Trophoblast cell (in vitro differentiated cells and primary cell): Measurements from ENCODE around the gene CROCC2.
"Not testable (repeated sequence)": the region's sequence is repeated elsewhere in the genome, so short reads cannot be mapped to it uniquely, and the experiment has no call there.

Experiments used
- DNase-seq, 2 donors: peaks; one replicate each; pipeline ENCODE4 v3.0.0-alpha.2; 2016
- H2AFZ ChIP-seq: 2 replicates; pipeline ENCODE4 v1.6.1; 2013; ENCODE audit warnings: low read length, moderate library complexity, mild to moderate bottlenecking; ENCODE audit not compliant: insufficient read depth, poor library complexity
- H2AK5ac ChIP-seq: 2 replicates; pipeline ENCODE4 v1.6.1; 2013; ENCODE audit warnings: mild to moderate bottlenecking, low read length
- H2BK120ac ChIP-seq: 2 replicates; pipeline ENCODE4 v1.6.1; 2013; ENCODE audit warnings: low read length, mild to moderate bottlenecking, moderate library complexity; ENCODE audit not compliant: insufficient read depth, poor library complexity
- H2BK12ac ChIP-seq: 2 replicates; pipeline ENCODE4 v1.6.1; 2013; ENCODE audit warnings: mild to moderate bottlenecking, low read length, moderate library complexity
- H2BK5ac ChIP-seq: 2 replicates; pipeline ENCODE4 v1.6.1; 2013; ENCODE audit warnings: low read length, low read depth, moderate library complexity, mild to moderate bottlenecking; ENCODE audit not compliant: poor library complexity
- H3K14ac ChIP-seq: 2 replicates; pipeline ENCODE4 v1.6.1; 2013; ENCODE audit warnings: mild to moderate bottlenecking, low read length
- H3K18ac ChIP-seq: 2 replicates; pipeline ENCODE4 v1.6.1; 2013; ENCODE audit warnings: mild to moderate bottlenecking, low read length
- H3K23ac ChIP-seq: 2 replicates; pipeline ENCODE4 v1.6.1; 2013; ENCODE audit warnings: low read length
- H3K27ac ChIP-seq: 2 replicates; pipeline ENCODE4 v1.5.1; 2013; ENCODE audit warnings: low read depth, mild to moderate bottlenecking, inconsistent platforms, low read length, moderate library complexity
- H3K27me3 ChIP-seq: 2 replicates; pipeline ENCODE4 v1.6.1; 2013; ENCODE audit warnings: inconsistent platforms, mild to moderate bottlenecking, low read length, moderate library complexity; ENCODE audit not compliant: insufficient read depth
- H3K36me3 ChIP-seq, 2 experiments: 1 replicate in 1 of 2; 2 replicates in 1 of 2; pipeline ENCODE4 v1.6.1; 2013; ENCODE audit warnings: low read length in 2 of 2, mild to moderate bottlenecking in 2 of 2, moderate library complexity in 1 of 2; ENCODE audit not compliant: insufficient read depth in 2 of 2, control insufficient read depth in 1 of 2
- H3K4ac ChIP-seq: 2 replicates; pipeline ENCODE4 v1.6.1; 2013; ENCODE audit warnings: low read depth, mild to moderate bottlenecking, low read length, moderate library complexity
- H3K4me1 ChIP-seq, 2 experiments: 1 replicate in 1 of 2; 2 replicates in 1 of 2; pipeline ENCODE4 v1.6.1; 2013; ENCODE audit warnings: low read length in 2 of 2, mild to moderate bottlenecking in 2 of 2, moderate library complexity in 1 of 2; ENCODE audit not compliant: insufficient read depth in 2 of 2, control insufficient read depth in 1 of 2
- H3K4me2 ChIP-seq: 2 replicates; pipeline ENCODE4 v1.6.1; 2013; ENCODE audit warnings: inconsistent platforms, mild to moderate bottlenecking, low read length, moderate library complexity
- H3K4me3 ChIP-seq: 2 replicates; pipeline ENCODE4 v1.5.1; 2013; ENCODE audit warnings: mild to moderate bottlenecking, low read depth, low read length, inconsistent platforms
- H3K79me1 ChIP-seq: one replicate; pipeline ENCODE4 v1.6.1; 2013; ENCODE audit warnings: low read length
- H3K79me2 ChIP-seq: 2 replicates; pipeline ENCODE4 v1.6.1; 2013; ENCODE audit warnings: low read length, mild to moderate bottlenecking; ENCODE audit not compliant: control insufficient read depth, insufficient read depth, poor library complexity
- H3K9ac ChIP-seq: 2 replicates; pipeline ENCODE4 v1.6.1; 2013; ENCODE audit warnings: mild to moderate bottlenecking, low read length
- H3K9me3 ChIP-seq: 2 replicates; pipeline ENCODE4 v1.6.1; 2013; ENCODE audit warnings: low read depth, mild to moderate bottlenecking, control low read depth, inconsistent platforms, low read length; ENCODE audit not compliant: insufficient read depth
- H4K12ac ChIP-seq: 2 replicates; pipeline ENCODE4 v1.6.1; 2013; ENCODE audit warnings: low read depth, mild to moderate bottlenecking, low read length, moderate library complexity
- H4K8ac ChIP-seq: 2 replicates; pipeline ENCODE4 v1.6.1; 2013; ENCODE audit warnings: low read depth, mild to moderate bottlenecking, low read length, moderate library complexity
- H4K91ac ChIP-seq: one replicate; pipeline ENCODE4 v1.6.1; 2013; ENCODE audit warnings: low read depth, mild to moderate bottlenecking, low read length, moderate library complexity
- WGBS: extraction: QIAGEN DNeasy Blood & Tissue Kit; methylation state at CpG from one replicate; pipeline ENCODE4 v1.1.7; 2013; ENCODE audit warnings: missing lambda C conversion rate; ENCODE audit not compliant: insufficient read length, insufficient coverage; ENCODE audit errors: extremely low coverage; 5-methylcytosine and 5-hydroxymethylcytosine counted together

CROCC2 gene

DNA sequence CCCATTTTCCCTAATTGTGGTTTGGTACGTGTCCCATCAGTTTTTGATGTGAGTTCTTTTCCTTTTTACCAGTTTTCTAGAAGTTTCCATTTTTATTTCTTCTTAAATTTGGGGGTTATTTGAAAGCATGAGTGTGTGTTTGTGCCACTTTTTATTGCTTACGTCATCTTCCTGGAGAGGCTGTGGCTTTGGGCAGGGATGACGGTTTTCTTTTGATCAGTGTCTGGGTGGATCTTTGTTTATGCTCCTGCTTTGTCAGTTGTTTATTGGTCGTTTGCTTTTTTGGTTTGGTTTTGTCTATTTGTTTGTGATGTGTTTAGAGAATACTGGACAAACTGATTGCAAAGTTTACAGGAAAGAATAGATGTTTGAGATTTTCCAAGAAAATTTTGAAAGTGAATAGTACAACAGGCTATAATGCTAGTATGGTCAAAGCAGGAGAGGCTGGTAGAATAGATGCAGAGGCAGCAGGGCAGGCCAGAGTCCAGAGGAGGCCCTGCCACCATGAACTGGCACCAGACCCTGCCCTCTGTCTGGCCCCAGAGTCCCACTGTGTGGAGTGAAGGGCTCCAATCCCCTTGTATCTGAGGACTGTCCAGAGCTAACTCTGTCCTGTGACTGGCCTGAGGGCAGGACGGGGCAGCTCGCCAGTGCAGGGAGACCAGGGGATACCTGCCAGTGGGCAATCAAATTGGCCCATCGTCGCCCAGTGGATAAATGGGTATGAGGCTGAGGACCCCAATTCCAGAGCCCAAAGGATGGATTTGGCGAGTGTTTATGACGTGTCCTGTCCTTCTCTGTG lies 68.8 kb downstream of the CROCC2 start:
- Histone ChIP-seq H3K9ac (no peak overlapping the region), H4K8ac (no peak overlapping the region), H3K9me3 (peaks cover 2% of the 10 kb centered on the region), H2AFZ (no peak overlapping the region), H3K23ac (no peak overlapping the region), H2BK120ac (no peak overlapping the region), H3K18ac (no peak overlapping the region), H3K79me1 (no peaks in the 10 kb centered on the region), H3K4me1 (no peaks in the 10 kb centered on the region), H4K91ac (no peak overlapping the region), H4K12ac (no peak overlapping the region), H3K27me3 (no peaks in the 10 kb centered on the region), H3K14ac (no peak overlapping the region), H3K4ac (no peak overlapping the region), H2AK5ac (no peak overlapping the region), H2BK5ac (no peak overlapping the region), H3K4me3 (no peak overlapping the region), H3K79me2 (no peaks in the 10 kb centered on the region), H3K36me3 (no peaks in the 10 kb centered on the region), H3K4me2 (no peak overlapping the region), H2BK12ac (no peak overlapping the region), H3K27ac (no peak overlapping the region)
- no CpG with 5 or more reads among the region's 10 CpGs for WGBS
- no peak for DNase-seq

DNA sequence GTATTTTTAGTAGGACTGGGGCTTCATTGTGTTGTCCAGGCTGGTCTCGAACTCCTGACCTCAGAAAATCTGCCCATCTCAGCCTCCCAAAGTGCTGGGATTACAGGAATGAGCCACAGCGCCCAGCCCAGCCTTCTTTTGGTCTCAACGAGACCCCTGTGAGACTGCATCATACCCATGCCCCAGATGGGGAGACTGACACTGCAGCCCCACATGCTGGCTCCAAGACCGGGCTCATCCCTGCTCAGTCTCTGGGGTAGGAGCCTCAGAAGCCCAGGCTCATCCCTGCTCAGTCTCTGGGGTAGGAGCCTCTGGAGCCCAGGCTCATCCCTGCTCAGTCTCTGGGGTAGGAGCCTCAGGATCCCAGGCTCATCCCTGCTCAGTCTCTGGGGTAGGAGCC lies 69.8 kb downstream of the CROCC2 start:
- H3K79me1 ChIP-seq, H4K8ac ChIP-seq, H3K27ac ChIP-seq, H3K9ac ChIP-seq, H2AFZ ChIP-seq, H3K27me3 ChIP-seq, H4K12ac ChIP-seq, H2AK5ac ChIP-seq, H3K4me1 ChIP-seq, DNase-seq, H2BK120ac ChIP-seq, H2BK5ac ChIP-seq, H3K23ac ChIP-seq, H2BK12ac ChIP-seq, H3K9me3 ChIP-seq, H3K36me3 ChIP-seq, H3K18ac ChIP-seq, H3K4me2 ChIP-seq, H3K79me2 ChIP-seq, H3K4me3 ChIP-seq, H3K4ac ChIP-seq, H3K14ac ChIP-seq, H4K91ac ChIP-seq: not testable (repeated sequence)
- WGBS, result no CpG with 5 or more reads among the region's 4 CpGs

DNA sequence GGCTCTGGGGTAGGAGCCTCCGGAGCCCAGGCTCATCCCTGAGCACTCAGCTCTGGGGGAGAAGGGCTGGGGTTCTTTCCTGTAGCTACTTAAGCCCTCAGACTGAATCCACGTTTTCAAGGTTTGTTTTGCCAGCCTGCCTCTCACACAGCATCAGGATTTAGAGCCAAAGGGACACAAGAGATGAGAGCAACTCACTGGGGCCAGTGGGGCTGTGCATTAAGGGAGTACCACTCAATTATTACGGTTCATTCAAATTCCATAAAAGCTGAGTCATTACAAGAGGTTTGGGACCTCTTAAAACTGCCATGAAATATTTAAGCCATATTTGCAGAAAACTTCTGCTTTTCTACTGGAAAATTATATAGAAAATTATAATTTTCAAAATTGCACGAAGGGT lies 75.1 kb downstream of the CROCC2 start:
- peaks cover 9% of the 10 kb centered on the region for H3K27me3 ChIP-seq
- no peak overlapping the region for H4K91ac ChIP-seq
- H2BK5ac ChIP-seq, result no peak overlapping the region
- H3K79me1 ChIP-seq, result no peaks in the 10 kb centered on the region
- H3K9ac ChIP-seq, result no peak overlapping the region
- H4K12ac ChIP-seq, result no peak overlapping the region
- H3K4me3 ChIP-seq, result no peak overlapping the region
- H3K4me1 ChIP-seq, result no peaks in the 10 kb centered on the region
- H4K8ac ChIP-seq, result no peak overlapping the region
- H3K79me2 ChIP-seq, result no peaks in the 10 kb centered on the region
- no peak overlapping the region for H2AFZ ChIP-seq
- WGBS, result no CpG with 5 or more reads among the region's 4 CpGs
- H2AK5ac ChIP-seq, result no peak overlapping the region
- no peak overlapping the region for H3K27ac ChIP-seq
- H3K9me3 ChIP-seq, result peaks cover 4% of the 10 kb centered on the region
- H3K4ac ChIP-seq, result no peak overlapping the region
- no peak overlapping the region for H3K18ac ChIP-seq
- no peak overlapping the region for H2BK120ac ChIP-seq
- no peaks in the 10 kb centered on the region for H3K36me3 ChIP-seq
- H3K23ac ChIP-seq, result no peak overlapping the region
- no peak overlapping the region for H3K14ac ChIP-seq
- H2BK12ac ChIP-seq, result no peak overlapping the region
- H3K4me2 ChIP-seq, result no peak overlapping the region
- DNase-seq, result no peak

DNA sequence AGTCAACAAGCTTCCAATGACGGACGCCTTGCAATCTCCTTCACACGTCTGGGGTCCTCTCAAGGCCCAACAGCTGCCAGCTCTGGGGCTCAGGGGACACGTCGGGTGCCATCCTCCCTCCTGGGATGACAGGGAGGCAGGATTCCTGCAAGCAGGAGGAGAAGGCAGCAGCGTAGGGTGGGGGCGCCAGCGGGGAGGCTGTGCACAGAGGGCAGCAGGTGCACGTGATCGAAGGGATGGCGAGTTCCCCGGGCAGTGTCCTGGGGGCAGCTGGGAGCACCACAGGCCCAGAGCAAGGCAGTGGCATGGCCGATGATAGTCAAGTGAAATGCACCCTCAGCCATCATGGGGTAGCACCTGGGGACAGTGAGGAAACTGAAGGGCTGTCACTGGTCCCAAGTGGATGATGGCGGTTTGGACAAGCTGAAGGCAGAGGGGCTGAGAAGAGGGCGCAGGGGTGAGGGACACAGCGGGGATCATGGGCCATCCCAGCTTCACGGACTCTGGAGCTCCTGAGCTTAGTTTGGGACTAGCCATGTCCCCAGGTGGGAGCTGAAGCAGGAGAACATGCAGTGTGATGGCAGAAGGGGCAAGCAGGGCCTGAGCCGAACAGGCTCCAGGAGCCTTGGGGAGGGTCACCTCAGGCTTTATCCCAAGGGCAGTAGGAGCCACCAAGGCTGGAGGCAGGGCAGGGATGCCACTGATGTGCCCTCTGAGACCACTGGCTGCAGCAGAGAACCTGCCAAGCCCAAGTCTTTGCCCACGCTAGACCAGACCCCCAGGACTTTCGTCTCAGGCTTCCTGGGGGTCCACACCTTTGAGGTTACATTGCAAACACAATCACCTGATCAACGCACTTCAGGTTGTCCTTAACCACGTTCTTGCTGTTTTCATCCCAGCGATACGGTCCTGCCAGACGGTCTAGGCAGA lies 76.0 kb downstream of the CROCC2 start:
- Histone ChIP-seq H3K36me3 (no peaks in the 10 kb centered on the region), H3K4me3 (no peak overlapping the region), H4K8ac (no peak overlapping the region), H3K4me2 (no peak overlapping the region), H2AK5ac (no peak overlapping the region), H3K23ac (no peak overlapping the region), H3K4me1 (no peaks in the 10 kb centered on the region), H3K79me1 (no peaks in the 10 kb centered on the region), H3K79me2 (no peaks in the 10 kb centered on the region), H3K27ac (no peak overlapping the region), H3K27me3 (peaks cover 9% of the 10 kb centered on the region), H3K4ac (no peak overlapping the region), H2AFZ (no peak overlapping the region), H3K18ac (no peak overlapping the region), H4K12ac (no peak overlapping the region), H3K9ac (no peak overlapping the region), H2BK120ac (no peak overlapping the region), H3K9me3 (peaks cover 7% of the 10 kb centered on the region), H2BK5ac (no peak overlapping the region), H3K14ac (no peak overlapping the region), H2BK12ac (no peak overlapping the region), H4K91ac (no peak overlapping the region)
- WGBS, result no CpG with 5 or more reads among the region's 25 CpGs
- no peak for DNase-seq
